Measurements from ENCODE around the gene IMPG1.

- TF ChIP-seq POLR2A (IDR thresholded peaks at IDR 0.05; ENCODE audit: extremely low read depth, insufficient read length), result no peak
- TF ChIP-seq, protein P1, sequence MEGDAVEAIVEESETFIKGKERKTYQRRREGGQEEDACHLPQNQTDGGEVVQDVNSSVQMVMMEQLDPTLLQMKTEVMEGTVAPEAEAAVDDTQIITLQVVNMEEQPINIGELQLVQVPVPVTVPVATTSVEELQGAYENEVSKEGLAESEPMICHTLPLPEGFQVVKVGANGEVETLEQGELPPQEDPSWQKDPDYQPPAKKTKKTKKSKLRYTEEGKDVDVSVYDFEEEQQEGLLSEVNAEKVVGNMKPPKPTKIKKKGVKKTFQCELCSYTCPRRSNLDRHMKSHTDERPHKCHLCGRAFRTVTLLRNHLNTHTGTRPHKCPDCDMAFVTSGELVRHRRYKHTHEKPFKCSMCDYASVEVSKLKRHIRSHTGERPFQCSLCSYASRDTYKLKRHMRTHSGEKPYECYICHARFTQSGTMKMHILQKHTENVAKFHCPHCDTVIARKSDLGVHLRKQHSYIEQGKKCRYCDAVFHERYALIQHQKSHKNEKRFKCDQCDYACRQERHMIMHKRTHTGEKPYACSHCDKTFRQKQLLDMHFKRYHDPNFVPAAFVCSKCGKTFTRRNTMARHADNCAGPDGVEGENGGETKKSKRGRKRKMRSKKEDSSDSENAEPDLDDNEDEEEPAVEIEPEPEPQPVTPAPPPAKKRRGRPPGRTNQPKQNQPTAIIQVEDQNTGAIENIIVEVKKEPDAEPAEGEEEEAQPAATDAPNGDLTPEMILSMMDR (IDR thresholded peaks at IDR 0.05; ENCODE audit: low read depth, low read length), result no peak
- TF ChIP-seq, protein P2, sequence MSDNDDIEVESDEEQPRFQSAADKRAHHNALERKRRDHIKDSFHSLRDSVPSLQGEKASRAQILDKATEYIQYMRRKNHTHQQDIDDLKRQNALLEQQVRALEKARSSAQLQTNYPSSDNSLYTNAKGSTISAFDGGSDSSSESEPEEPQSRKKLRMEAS (IDR thresholded peaks at IDR 0.05; ENCODE audit: low read depth, low read length), result no peak
Observed at GRCh38 chr6:75922226-75922625, 150.2 kb downstream of the IMPG1 start.
